Measurements from ENCODE around the gene ELOVL6.
"Not testable (repeated sequence)": the region's sequence is repeated elsewhere in the genome, so short reads cannot be mapped to it uniquely, and the experiment has no call there.

The ELOVL6 gene

GRCh38 chr4:110087070-110087708 lies 111.2 kb downstream of the ELOVL6 start:
- no peak for DNase-seq (ENCODE audit: low read depth, low spot score)
- Histone ChIP-seq H3K27ac (ENCODE audit: low read length) (no peak overlapping the region), H3K27me3 (ENCODE audit: control insufficient read depth, insufficient read depth, low read length) (no peaks in the 10 kb centered on the region), H3K4me1 (ENCODE audit: control insufficient read depth, insufficient read depth, low read length) (peaks cover 2% of the 10 kb centered on the region), H3K9me3 (ENCODE audit: control insufficient read depth, insufficient read depth, low read length) (no peaks in the 10 kb centered on the region), H3K4me3 (ENCODE audit: low read length) (no peak overlapping the region), H3K36me3 (ENCODE audit: control insufficient read depth, insufficient read depth, low read length) (0 out of 2 replicates have a peak, but pooled peaks cover 2% of the 10 kb centered on the region)
- no CpG with 5 or more reads among the region's 4 CpGs for WGBS (ENCODE audit: insufficient coverage, insufficient read length)

GRCh38 chr4:110085131-110085530 lies 113.3 kb downstream of the ELOVL6 start:
- no peaks in the 10 kb centered on the region for H3K27me3 ChIP-seq (ENCODE audit: control insufficient read depth, insufficient read depth, low read length)
- no peaks in the 10 kb centered on the region for H3K9me3 ChIP-seq (ENCODE audit: control insufficient read depth, insufficient read depth, low read length)
- no CpG with 5 or more reads among the region's 1 CpG for WGBS (ENCODE audit: insufficient coverage, insufficient read length)
- H3K4me1 ChIP-seq (ENCODE audit: control insufficient read depth, insufficient read depth, low read length) = peaks cover 2% of the 10 kb centered on the region
- 0 out of 2 replicates have a peak, but pooled peaks cover 2% of the 10 kb centered on the region for H3K36me3 ChIP-seq (ENCODE audit: control insufficient read depth, insufficient read depth, low read length)
- no peak for DNase-seq (ENCODE audit: low read depth, low spot score)
- no peak overlapping the region for H3K27ac ChIP-seq (ENCODE audit: low read length)
- H3K4me3 ChIP-seq (ENCODE audit: low read length) = no peak overlapping the region

- WGBS (ENCODE audit: insufficient coverage, insufficient read length) = no CpG with 5 or more reads among the region's 3 CpGs
Measured at GRCh38 chr4:110084154-110084553, 114.3 kb downstream of the ELOVL6 start.

GRCh38 chr4:110078148-110078547 lies 120.3 kb downstream of the ELOVL6 start:
- H3K36me3 ChIP-seq (ENCODE audit: control insufficient read depth, insufficient read depth, low read length); H3K4me3 ChIP-seq (ENCODE audit: low read length); H3K4me1 ChIP-seq (ENCODE audit: control insufficient read depth, insufficient read depth, low read length); H3K27me3 ChIP-seq (ENCODE audit: control insufficient read depth, insufficient read depth, low read length); H3K9me3 ChIP-seq (ENCODE audit: control insufficient read depth, insufficient read depth, low read length); H3K27ac ChIP-seq (ENCODE audit: low read length); DNase-seq (ENCODE audit: low read depth, low spot score): not testable (repeated sequence)
- no CpG with 5 or more reads among the region's 2 CpGs for WGBS (ENCODE audit: insufficient coverage, insufficient read length)

More at GRCh38 chr4:110084154-110084553, 114.3 kb downstream of the ELOVL6 start:
- Histone ChIP-seq H3K4me3 (ENCODE audit: low read length) (no peak overlapping the region), H3K27ac (ENCODE audit: low read length) (no peak overlapping the region), H3K9me3 (ENCODE audit: control insufficient read depth, insufficient read depth, low read length) (no peaks in the 10 kb centered on the region), H3K4me1 (ENCODE audit: control insufficient read depth, insufficient read depth, low read length) (peaks cover 2% of the 10 kb centered on the region; the same call in 1 of the 2 replicates), H3K36me3 (ENCODE audit: control insufficient read depth, insufficient read depth, low read length) (0 out of 2 replicates have a peak, but pooled peaks cover 2% of the 10 kb centered on the region), H3K27me3 (ENCODE audit: control insufficient read depth, insufficient read depth, low read length) (no peaks in the 10 kb centered on the region)
- no peak for DNase-seq (ENCODE audit: low read depth, low spot score)

- not testable (repeated sequence) for H3K27ac ChIP-seq (ENCODE audit: low read length); DNase-seq (ENCODE audit: low read depth, low spot score); H3K36me3 ChIP-seq (ENCODE audit: control insufficient read depth, insufficient read depth, low read length); H3K27me3 ChIP-seq (ENCODE audit: control insufficient read depth, insufficient read depth, low read length); H3K4me1 ChIP-seq (ENCODE audit: control insufficient read depth, insufficient read depth, low read length); H3K9me3 ChIP-seq (ENCODE audit: control insufficient read depth, insufficient read depth, low read length); H3K4me3 ChIP-seq (ENCODE audit: low read length)
- no CpG with 5 or more reads among the region's 11 CpGs for WGBS (ENCODE audit: insufficient coverage, insufficient read length)
Measured at GRCh38 chr4:110076828-110077227, 121.6 kb downstream of the ELOVL6 start.

- H3K27ac ChIP-seq (ENCODE audit: low read length) = no peak overlapping the region
- WGBS (ENCODE audit: insufficient coverage, insufficient read length) = no CpG with 5 or more reads among the region's 1 CpG
- H3K4me1 ChIP-seq (ENCODE audit: control insufficient read depth, insufficient read depth, low read length) = no peaks in the 10 kb centered on the region
- no peak for DNase-seq (ENCODE audit: low read depth, low spot score)
- no peak overlapping the region for H3K4me3 ChIP-seq (ENCODE audit: low read length)
- H3K9me3 ChIP-seq (ENCODE audit: control insufficient read depth, insufficient read depth, low read length) = no peaks in the 10 kb centered on the region
- H3K27me3 ChIP-seq (ENCODE audit: control insufficient read depth, insufficient read depth, low read length) = no peaks in the 10 kb centered on the region
- no peaks in the 10 kb centered on the region for H3K36me3 ChIP-seq (ENCODE audit: control insufficient read depth, insufficient read depth, low read length)
Measured at GRCh38 chr4:110075891-110076290, 122.5 kb downstream of the ELOVL6 start.

GRCh38 chr4:110075083-110075738 lies 123.2 kb downstream of the ELOVL6 start:
- Histone ChIP-seq H3K36me3 (ENCODE audit: control insufficient read depth, insufficient read depth, low read length) (no peaks in the 10 kb centered on the region), H3K27ac (ENCODE audit: low read length) (no peak overlapping the region), H3K9me3 (ENCODE audit: control insufficient read depth, insufficient read depth, low read length) (no peaks in the 10 kb centered on the region), H3K27me3 (ENCODE audit: control insufficient read depth, insufficient read depth, low read length) (no peaks in the 10 kb centered on the region), H3K4me3 (ENCODE audit: low read length) (no peak overlapping the region), H3K4me1 (ENCODE audit: control insufficient read depth, insufficient read depth, low read length) (no peaks in the 10 kb centered on the region)
- no peak for DNase-seq (ENCODE audit: low read depth, low spot score)

- H3K4me1 ChIP-seq (ENCODE audit: control insufficient read depth, insufficient read depth, low read length) = no peaks in the 10 kb centered on the region
- WGBS (ENCODE audit: insufficient coverage, insufficient read length) = no CpG with 5 or more reads among the region's 4 CpGs
- H3K4me3 ChIP-seq (ENCODE audit: low read length) = no peak overlapping the region
- H3K9me3 ChIP-seq (ENCODE audit: control insufficient read depth, insufficient read depth, low read length) = no peaks in the 10 kb centered on the region
- no peaks in the 10 kb centered on the region for H3K36me3 ChIP-seq (ENCODE audit: control insufficient read depth, insufficient read depth, low read length)
- DNase-seq (ENCODE audit: low read depth, low spot score) = no peak
- H3K27me3 ChIP-seq (ENCODE audit: control insufficient read depth, insufficient read depth, low read length) = no peaks in the 10 kb centered on the region
- H3K27ac ChIP-seq (ENCODE audit: low read length) = no peak overlapping the region
Measured at GRCh38 chr4:110074570-110074969, 123.8 kb downstream of the ELOVL6 start.

- no peaks in the 10 kb centered on the region for H3K27me3 ChIP-seq (ENCODE audit: control insufficient read depth, insufficient read depth, low read length)
- no peaks in the 10 kb centered on the region for H3K4me1 ChIP-seq (ENCODE audit: control insufficient read depth, insufficient read depth, low read length)
- H3K27ac ChIP-seq (ENCODE audit: low read length) = no peak overlapping the region
- no peak overlapping the region for H3K4me3 ChIP-seq (ENCODE audit: low read length)
- no peak for DNase-seq (ENCODE audit: low read depth, low spot score)
- no CpG with 5 or more reads among the region's 10 CpGs for WGBS (ENCODE audit: insufficient coverage, insufficient read length)
- H3K36me3 ChIP-seq (ENCODE audit: control insufficient read depth, insufficient read depth, low read length) = no peaks in the 10 kb centered on the region
- H3K9me3 ChIP-seq (ENCODE audit: control insufficient read depth, insufficient read depth, low read length) = no peaks in the 10 kb centered on the region
Measured at GRCh38 chr4:110073053-110073845, 125.2 kb downstream of the ELOVL6 start.

- WGBS (ENCODE audit: insufficient coverage, insufficient read length) = no CpG with 5 or more reads among the region's 6 CpGs
- no peaks in the 10 kb centered on the region for H3K9me3 ChIP-seq (ENCODE audit: control insufficient read depth, insufficient read depth, low read length)
- H3K4me3 ChIP-seq (ENCODE audit: low read length) = no peak overlapping the region
- DNase-seq (ENCODE audit: low read depth, low spot score) = no peak
- H3K4me1 ChIP-seq (ENCODE audit: control insufficient read depth, insufficient read depth, low read length) = no peaks in the 10 kb centered on the region
- no peaks in the 10 kb centered on the region for H3K27me3 ChIP-seq (ENCODE audit: control insufficient read depth, insufficient read depth, low read length)
- no peaks in the 10 kb centered on the region for H3K36me3 ChIP-seq (ENCODE audit: control insufficient read depth, insufficient read depth, low read length)
- H3K27ac ChIP-seq (ENCODE audit: low read length) = no peak overlapping the region
Measured at GRCh38 chr4:110071466-110071865, 126.9 kb downstream of the ELOVL6 start.

All from iPS DF 6.9 (cell line).